Activated naive CD8-positive, alpha-beta T cell (primary cell): ENCODE results near the gene ARRB1.

Experiments
- H3K27ac Mint-ChIP-seq: one replicate; pipeline ENCODE4 v1.8.0; 2021; ENCODE audit warnings: mixed read lengths
- H3K27me3 Mint-ChIP-seq: one replicate; pipeline ENCODE4 v1.8.0; 2021; ENCODE audit warnings: mixed read lengths
- H3K36me3 Mint-ChIP-seq: one replicate; pipeline ENCODE4 v1.8.0; 2021; ENCODE audit warnings: mixed read lengths
- H3K4me1 Mint-ChIP-seq: one replicate; pipeline ENCODE4 v1.8.0; 2021; ENCODE audit warnings: low read depth, mixed read lengths
- H3K4me3 Mint-ChIP-seq: one replicate; pipeline ENCODE4 v1.8.0; 2021; ENCODE audit warnings: mild to moderate bottlenecking, mixed read lengths
- H3K9me3 Mint-ChIP-seq: one replicate; pipeline ENCODE4 v1.8.0; 2021; ENCODE audit warnings: low read depth, mixed read lengths

ARRB1 gene

DNA sequence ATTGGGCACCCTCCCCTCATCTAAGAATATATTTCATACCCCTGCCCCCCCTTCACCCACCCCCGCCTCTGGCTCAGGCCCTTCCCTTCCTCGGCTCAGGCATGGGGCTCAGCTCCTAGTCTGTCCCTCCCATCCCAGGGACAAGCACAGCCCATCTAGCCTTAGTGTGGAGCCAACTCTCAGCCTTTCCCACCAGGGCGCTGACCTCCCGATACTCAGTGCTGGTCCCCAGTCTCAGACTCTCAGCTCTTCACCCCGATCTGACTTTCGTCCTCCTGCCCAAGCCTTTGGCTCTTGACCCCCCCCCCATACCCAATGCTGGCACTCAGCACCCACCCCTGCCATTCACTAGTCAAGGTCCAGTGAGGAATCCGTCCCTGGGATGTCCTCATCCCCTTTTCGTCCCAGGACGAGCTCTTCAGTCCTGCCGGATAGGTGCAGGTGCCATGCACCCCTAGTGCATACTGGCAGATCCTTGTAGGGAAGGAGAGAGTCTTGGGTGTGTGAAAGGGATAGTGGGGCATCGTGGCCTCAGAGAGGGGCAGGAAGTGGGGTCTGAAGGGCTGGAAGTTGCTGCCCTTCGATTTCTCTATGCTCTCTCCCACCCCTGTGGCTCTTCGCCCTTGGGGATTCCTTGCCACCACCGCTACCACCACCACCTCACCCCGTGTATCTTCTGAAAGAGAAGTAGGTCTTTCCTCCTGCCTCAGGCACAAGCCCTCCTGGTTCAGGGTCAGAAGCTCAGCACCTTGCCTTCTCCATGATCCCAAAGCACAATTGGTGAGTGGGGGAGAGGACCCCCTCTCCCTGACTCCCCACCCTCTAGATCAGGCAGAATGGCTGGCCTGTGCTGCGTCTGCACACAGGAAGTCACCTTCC is 108.5 kb downstream of the ARRB1 start:
- Mint-ChIP-seq H3K27me3 (peaks cover 16% of the 10 kb centered on the region), H3K4me3 (peak overlapping the region; percentile 81), H3K27ac (no peak overlapping the region), H3K4me1 (peaks cover 10% of the 10 kb centered on the region), H3K9me3 (no peaks in the 10 kb centered on the region), H3K36me3 (no peaks in the 10 kb centered on the region)

GRCh38 chr11:75241906-75242644 is 109.4 kb downstream of the ARRB1 start:
- H3K36me3 Mint-ChIP-seq, result no peaks in the 10 kb centered on the region
- peaks cover 18% of the 10 kb centered on the region for H3K27me3 Mint-ChIP-seq
- H3K9me3 Mint-ChIP-seq, result no peaks in the 10 kb centered on the region
- peak overlapping the region; percentile 81 for H3K4me3 Mint-ChIP-seq
- peaks cover 10% of the 10 kb centered on the region for H3K4me1 Mint-ChIP-seq
- no peak overlapping the region for H3K27ac Mint-ChIP-seq

GRCh38 chr11:75241036-75241905 is 110.2 kb downstream of the ARRB1 start:
- Mint-ChIP-seq H3K27me3 (peaks cover 18% of the 10 kb centered on the region), H3K27ac (no peak overlapping the region), H3K36me3 (no peaks in the 10 kb centered on the region), H3K4me3 (peak overlapping the region; percentile 72), H3K4me1 (peaks cover 10% of the 10 kb centered on the region), H3K9me3 (no peaks in the 10 kb centered on the region)

DNA sequence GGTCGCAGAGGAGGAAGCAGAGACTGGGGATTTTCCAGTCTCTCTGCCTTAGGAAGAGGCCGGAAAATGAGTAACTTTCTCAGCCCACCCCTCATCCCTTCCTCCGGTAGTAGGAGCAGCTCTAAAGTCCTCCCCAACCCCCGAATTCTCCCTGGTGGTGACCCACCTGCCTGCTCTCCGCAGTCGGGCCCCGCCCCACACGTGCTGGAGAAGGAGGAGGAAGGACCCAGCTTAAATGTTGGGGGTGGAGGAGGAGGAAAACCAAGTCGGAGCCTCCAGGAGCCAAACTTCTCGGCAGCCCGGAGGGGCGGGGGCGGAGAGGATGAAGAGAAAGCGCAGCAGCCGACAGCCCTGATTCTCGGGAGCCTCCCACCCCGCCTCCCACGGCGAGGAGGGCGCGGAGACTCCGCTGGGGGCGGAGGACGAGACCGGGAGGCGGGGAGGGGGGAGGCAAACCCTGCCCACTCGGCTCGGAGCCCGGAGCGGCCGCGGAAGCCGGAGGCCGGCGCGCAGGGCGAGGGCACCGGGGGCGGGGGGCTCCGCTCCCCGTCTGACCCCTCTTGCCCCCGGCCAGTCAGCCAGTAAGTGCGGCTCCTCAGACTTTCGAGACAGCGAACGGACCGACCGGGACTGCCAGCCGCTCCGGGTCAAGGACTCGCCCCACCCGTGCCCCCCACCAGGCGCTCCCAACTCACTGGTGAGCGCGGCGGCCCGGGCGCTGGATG is 111.0 kb downstream of the ARRB1 start, which contains the start of gene TPBGL:
Gene TPBGL, plus strand, starts transcription at position 464 of the 725 bp plus-strand sequence. CDS start 276 bp downstream, outside the sequence.
- Mint-ChIP-seq H3K36me3 (no peaks in the 10 kb centered on the region), H3K27me3 (peaks cover 20% of the 10 kb centered on the region), H3K27ac (no peak within 1 kb of the TSS), H3K4me3 (peak within 1 kb of the TSS; percentile 74), H3K9me3 (no peaks in the 10 kb centered on the region), H3K4me1 (peaks cover 10% of the 10 kb centered on the region)

GRCh38 chr11:75239531-75240290 is 111.8 kb downstream of the ARRB1 start:
- Mint-ChIP-seq H3K4me3 (peak overlapping the region; percentile 74), H3K4me1 (peaks cover 10% of the 10 kb centered on the region), H3K36me3 (no peaks in the 10 kb centered on the region), H3K27me3 (peaks cover 20% of the 10 kb centered on the region), H3K9me3 (no peaks in the 10 kb centered on the region), H3K27ac (no peak overlapping the region)

DNA sequence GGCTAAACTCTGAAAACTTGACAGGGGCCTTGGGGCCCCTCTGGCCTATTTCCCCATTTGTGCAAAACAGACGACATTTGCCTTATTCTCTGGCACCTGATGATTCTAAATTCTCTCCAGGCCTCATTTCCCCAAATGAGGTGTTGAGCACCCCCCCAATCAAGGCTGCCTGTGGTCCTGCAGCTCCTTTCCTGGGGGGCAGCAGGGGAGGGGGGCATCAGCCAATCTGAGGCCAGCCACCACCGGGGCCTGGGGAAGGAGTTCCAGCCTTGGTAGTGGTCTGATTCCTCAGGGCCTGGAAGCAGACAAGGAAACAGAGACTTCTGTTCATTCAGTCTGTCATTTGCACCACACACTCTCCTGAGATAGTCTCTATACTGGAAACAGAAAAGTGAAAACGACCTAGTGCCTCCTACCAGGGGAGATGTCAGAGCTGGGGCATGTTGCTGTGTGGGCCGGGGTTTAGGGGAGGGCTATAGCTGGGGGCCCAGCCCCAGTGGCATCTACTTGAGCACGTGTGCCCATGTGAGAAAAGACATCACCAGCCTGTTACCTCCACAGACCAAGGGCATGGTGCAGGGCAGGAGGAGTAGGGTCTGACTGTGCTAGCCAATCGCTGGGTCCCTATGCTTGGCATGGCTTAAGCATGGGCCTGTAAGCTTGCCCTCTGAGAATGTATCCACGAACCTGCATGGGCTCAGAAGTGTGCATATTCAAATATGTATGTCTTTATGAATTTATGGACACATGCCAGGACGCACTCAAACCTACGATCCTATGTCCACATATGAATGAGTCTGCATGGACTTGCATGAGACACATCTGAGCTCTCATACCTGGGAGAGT is 112.6 kb downstream of the ARRB1 start:
- peaks cover 22% of the 10 kb centered on the region for H3K27me3 Mint-ChIP-seq
- peaks cover 10% of the 10 kb centered on the region for H3K4me1 Mint-ChIP-seq
- H3K4me3 Mint-ChIP-seq, result peak overlapping the region; percentile 12
- no peaks in the 10 kb centered on the region for H3K36me3 Mint-ChIP-seq
- H3K27ac Mint-ChIP-seq, result no peak overlapping the region
- H3K9me3 Mint-ChIP-seq, result no peaks in the 10 kb centered on the region

- Mint-ChIP-seq H3K9me3 (no peaks in the 10 kb centered on the region), H3K27me3 (peaks cover 17% of the 10 kb centered on the region), H3K36me3 (no peaks in the 10 kb centered on the region), H3K4me1 (peaks cover 6% of the 10 kb centered on the region), H3K4me3 (no peak overlapping the region), H3K27ac (no peak overlapping the region)
Measured at GRCh38 chr11:75237050-75237449, 114.4 kb downstream of the ARRB1 start.

GRCh38 chr11:75236062-75236461 is 115.4 kb downstream of the ARRB1 start:
- H3K4me3 Mint-ChIP-seq, result no peak overlapping the region

GRCh38 chr11:75233754-75234172 is 117.7 kb downstream of the ARRB1 start:
- no peaks in the 10 kb centered on the region for H3K9me3 Mint-ChIP-seq
- H3K27me3 Mint-ChIP-seq, result peaks cover 16% of the 10 kb centered on the region
- peaks cover 3% of the 10 kb centered on the region for H3K36me3 Mint-ChIP-seq
- H3K4me1 Mint-ChIP-seq, result no peaks in the 10 kb centered on the region
- no peak overlapping the region for H3K4me3 Mint-ChIP-seq
- H3K27ac Mint-ChIP-seq, result no peak overlapping the region

More at GRCh38 chr11:75236062-75236461, 115.4 kb downstream of the ARRB1 start:
- Mint-ChIP-seq H3K27ac (no peak overlapping the region), H3K27me3 (peaks cover 18% of the 10 kb centered on the region), H3K9me3 (no peaks in the 10 kb centered on the region), H3K36me3 (peaks cover 3% of the 10 kb centered on the region), H3K4me1 (peaks cover 6% of the 10 kb centered on the region)

GRCh38 chr11:75230621-75231020 is 120.8 kb downstream of the ARRB1 start:
- Mint-ChIP-seq H3K36me3 (peaks cover 3% of the 10 kb centered on the region), H3K4me3 (no peak overlapping the region), H3K4me1 (no peaks in the 10 kb centered on the region), H3K27ac (no peak overlapping the region), H3K9me3 (no peaks in the 10 kb centered on the region), H3K27me3 (peaks cover 12% of the 10 kb centered on the region)

DNA sequence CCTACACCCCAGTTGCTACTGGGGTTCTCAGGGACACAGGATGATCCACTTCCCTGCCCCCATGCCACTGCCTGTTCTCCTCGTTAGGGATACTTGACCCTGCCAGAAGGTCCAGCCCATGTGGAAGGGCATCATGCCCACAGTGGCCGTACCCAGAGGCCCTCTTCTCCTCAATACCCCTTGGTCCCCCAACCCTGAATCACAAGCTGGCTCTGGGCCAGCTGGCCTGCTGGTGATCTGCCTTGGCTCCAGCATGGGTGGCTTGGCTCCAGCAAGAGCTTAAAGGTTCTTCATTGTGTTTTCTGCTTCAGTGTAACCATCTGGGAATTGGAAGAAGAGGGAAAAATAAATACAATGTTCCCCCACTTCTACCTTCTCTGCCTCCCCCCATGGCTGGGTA is 122.0 kb downstream of the ARRB1 start:
- Mint-ChIP-seq H3K4me3 (no peak overlapping the region), H3K36me3 (peaks cover 3% of the 10 kb centered on the region), H3K4me1 (no peaks in the 10 kb centered on the region), H3K27ac (no peak overlapping the region), H3K27me3 (peaks cover 10% of the 10 kb centered on the region), H3K9me3 (no peaks in the 10 kb centered on the region)

DNA sequence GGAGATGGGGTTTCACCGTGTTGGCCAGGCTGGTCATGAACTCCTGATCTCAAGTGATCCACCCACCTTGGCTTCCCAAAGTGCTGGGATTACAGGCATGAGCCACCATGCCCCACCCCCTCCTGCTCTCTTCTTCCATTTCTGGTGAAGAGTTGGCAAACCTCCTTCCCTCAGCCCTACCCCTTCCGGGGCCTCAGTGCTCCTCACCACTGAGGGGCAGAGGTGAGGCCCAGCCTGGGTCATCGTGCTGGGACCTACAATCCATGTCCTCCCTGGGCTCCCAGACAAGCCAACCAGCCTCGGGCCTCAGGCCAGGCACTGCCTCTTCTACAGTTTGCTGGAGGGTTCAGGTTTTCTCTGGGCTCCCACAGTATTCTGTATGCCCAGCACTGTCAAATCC is 125.7 kb downstream of the ARRB1 start:
- H3K27me3 Mint-ChIP-seq, result peaks cover 2% of the 10 kb centered on the region
- no peaks in the 10 kb centered on the region for H3K4me1 Mint-ChIP-seq
- no peaks in the 10 kb centered on the region for H3K36me3 Mint-ChIP-seq
- no peaks in the 10 kb centered on the region for H3K9me3 Mint-ChIP-seq
- H3K27ac Mint-ChIP-seq, result no peak overlapping the region
- H3K4me3 Mint-ChIP-seq, result no peak overlapping the region
